NCI-H2227 (cell line): ENCODE results near the gene PARD6A.

Experiments used
- DNase-seq: peaks from one replicate; lab custom pipeline; 2025; ENCODE audit not compliant: unreplicated experiment; lab: John Stamatoyannopoulos, UW

Gene PARD6A, protein sequence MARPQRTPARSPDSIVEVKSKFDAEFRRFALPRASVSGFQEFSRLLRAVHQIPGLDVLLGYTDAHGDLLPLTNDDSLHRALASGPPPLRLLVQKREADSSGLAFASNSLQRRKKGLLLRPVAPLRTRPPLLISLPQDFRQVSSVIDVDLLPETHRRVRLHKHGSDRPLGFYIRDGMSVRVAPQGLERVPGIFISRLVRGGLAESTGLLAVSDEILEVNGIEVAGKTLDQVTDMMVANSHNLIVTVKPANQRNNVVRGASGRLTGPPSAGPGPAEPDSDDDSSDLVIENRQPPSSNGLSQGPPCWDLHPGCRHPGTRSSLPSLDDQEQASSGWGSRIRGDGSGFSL

DNA sequence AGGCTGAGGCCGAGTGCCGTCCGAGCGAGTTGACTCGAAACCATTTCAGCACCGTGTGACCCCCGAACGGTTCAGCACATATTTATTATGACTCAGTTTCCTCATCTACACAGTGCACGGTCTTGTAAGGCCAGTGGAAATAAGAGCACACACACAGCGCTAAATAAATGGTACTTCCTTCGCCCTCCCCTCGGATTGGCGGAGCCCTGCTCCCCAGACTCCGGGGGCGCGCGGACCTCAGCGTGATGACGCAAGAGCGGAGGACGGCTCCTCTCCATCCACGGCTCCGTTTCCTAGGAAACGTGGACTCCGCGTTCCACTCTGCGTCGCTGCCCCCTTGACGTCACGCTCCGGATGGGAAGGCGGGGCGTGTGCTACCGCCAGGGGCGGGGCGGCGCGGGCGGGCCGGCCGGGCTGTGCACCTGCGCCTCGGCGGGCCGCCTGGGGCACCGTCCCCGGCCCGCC, at the start of gene PARD6A:
TSS of gene PARD6A (plus strand) at position 397 of the 465 bp plus-strand sequence. CDS start 79 bp downstream, outside the sequence.
- peak; percentile 98 for DNase-seq

DNA sequence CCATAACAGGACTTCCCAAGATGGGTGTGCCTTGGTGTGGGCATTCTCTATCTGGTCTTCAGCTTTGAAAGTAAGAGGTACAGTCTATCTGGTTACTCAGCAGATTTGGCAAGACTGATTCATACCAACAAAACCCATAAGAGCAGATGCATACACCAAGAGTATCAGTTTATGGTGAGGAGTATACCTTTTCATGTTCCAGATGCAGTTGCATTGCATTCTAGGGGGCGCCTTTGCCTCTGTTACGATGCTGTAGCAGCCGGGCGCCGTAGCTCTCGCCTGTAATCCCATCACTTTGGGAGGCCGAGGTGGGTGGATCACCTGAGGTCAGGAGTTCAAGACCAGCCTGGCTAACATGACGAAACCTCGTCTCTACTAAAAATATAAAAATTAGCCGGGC, 47.0 kb upstream of the PARD6A start:
- DNase-seq = peak; percentile 5

DNA sequence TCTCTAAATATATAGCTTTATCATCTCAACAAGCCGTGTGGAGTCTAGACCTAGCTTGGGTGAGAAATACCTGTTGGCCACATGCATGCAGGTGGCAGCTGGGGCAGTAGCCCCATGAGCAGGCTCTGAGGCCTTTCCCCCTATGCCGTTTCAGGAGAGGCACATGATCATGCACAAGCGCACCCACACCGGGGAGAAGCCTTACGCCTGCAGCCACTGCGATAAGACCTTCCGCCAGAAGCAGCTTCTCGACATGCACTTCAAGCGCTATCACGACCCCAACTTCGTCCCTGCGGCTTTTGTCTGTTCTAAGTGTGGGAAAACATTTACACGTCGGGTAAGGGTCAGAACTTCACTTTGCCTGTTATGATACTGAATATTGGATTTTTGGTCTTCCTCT, 32.5 kb upstream of the PARD6A start:
- DNase-seq = no peak

DNA sequence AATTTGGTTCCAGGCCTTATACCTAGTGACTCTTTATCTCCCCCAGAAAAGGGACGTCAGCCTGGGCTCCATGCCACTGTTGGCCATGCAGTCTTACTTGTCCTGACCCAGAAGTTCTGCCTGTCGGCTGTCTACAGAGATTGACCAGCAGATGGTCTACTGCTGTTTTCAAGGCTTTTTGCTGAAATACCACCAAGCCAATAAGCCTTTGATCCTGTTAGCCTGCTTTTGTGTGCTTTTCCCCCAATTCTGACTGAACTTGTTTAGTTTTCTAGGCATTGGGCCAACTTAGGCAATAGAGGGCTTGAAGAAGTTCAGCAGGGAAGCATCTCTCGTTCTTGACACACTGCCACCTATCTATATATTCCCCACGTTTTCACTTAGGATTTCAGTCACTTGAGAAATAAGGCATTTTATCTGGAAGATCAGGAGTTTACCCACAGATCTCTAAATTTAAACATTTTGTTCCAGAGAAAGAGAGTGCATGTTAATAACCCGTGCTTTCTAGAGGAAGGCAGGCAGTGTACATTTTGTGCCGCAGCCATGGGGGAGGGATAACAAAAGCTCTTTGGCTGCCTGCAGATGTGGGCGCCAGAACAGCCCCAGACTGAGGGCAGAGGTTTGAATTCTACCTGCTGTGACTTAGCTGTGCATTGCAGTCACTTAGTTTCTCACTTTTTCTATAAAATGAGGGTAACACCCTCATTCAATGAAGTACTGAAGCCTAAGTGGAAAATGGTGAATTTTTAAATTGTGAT, 28.2 kb upstream of the PARD6A start:
- no peak for DNase-seq

DNA sequence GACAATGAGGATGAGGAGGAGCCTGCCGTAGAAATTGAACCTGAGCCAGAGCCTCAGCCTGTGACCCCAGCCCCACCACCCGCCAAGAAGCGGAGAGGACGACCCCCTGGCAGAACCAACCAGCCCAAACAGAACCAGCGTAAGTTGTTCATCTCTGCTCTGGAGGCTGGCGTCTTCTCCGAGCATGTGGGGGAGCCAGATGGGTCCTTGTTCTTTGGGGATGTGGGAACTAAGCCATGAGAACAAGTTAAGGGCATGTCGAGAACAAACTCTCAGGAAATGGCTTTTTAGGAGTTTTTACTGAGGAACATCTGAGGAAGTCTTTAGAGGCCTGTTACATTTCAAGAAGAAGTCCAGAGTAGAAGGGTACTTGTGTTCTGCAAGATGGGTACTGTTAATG, 24.0 kb upstream of the PARD6A start:
- no peak for DNase-seq

DNA sequence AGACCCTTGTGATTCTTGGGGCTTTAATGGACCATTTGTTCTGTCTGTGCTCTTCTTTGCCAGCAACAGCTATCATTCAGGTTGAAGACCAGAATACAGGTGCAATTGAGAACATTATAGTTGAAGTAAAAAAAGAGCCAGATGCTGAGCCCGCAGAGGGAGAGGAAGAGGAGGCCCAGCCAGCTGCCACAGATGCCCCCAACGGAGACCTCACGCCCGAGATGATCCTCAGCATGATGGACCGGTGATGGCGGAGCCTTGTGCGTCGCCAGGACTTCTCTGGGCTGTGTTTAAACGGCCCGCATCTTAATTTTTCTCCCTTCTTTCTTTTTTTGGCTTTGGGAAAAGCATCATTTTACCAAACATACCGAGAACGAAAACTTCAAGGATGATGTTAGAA, 23.1 kb upstream of the PARD6A start:
- no peak for DNase-seq

DNA sequence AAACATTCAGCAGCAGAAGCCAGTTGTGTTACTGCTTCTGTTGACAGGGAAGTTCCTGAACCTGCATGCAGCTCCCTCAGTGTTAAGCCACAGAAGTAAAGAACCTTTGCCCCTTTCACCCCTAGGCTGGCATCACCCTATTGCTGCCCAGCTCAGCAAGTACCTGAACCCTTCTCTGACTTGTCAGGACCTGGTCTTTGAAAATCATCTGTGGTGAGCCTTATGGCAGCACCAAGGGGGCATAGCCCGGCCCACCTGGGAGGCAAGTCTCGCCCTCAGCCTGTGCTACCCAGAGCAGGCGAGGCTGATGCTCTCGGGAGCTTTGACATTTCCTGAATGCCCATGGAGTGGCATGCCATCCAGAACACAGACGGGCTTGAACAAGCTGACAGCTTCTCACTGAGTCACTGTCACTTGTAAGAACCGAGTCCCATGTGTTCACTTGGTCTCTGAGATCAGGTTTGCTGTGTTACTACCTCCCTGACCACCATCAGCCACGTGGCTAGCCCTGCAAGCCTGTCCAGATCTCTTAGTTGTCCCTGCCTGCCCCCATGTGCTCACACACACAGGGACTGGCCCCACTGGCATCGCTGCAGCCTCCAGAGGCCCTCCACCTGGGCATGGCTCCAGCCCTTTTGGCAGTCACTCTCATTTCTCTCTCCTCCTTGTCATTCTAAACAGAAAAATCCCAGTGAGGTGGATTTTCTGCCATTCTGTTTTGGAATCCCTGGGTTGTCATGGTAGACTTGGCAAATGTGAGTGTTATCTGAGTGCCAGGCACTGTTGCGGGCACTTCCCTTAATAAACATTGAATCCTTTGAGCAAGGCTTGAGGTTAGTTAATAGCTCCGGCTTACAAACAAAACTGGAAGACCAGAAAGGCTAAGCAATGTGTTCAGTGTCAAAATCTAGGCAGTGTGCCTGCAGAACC, 18.7 kb upstream of the PARD6A start:
- DNase-seq = no peak

DNA sequence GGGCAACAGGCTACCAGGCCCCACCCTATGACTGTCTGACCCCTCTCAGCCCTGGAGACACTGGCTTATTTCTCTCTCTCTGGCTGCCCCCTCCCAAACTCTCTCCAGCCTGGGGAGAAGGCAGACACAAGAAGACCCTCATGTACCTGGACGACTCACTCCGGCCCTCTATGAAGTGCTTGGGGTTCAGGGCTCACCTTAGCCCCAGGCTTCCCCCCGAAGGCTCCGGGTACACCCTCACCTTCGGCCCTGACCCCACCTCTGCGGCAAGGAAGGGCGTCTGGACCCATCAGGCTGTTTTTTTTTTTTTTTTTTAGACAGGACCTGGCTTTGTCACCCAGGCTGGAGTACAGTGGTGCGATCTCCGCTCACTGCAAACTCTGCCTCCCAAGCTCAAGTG, 16.7 kb upstream of the PARD6A start:
- DNase-seq = no peak

DNA sequence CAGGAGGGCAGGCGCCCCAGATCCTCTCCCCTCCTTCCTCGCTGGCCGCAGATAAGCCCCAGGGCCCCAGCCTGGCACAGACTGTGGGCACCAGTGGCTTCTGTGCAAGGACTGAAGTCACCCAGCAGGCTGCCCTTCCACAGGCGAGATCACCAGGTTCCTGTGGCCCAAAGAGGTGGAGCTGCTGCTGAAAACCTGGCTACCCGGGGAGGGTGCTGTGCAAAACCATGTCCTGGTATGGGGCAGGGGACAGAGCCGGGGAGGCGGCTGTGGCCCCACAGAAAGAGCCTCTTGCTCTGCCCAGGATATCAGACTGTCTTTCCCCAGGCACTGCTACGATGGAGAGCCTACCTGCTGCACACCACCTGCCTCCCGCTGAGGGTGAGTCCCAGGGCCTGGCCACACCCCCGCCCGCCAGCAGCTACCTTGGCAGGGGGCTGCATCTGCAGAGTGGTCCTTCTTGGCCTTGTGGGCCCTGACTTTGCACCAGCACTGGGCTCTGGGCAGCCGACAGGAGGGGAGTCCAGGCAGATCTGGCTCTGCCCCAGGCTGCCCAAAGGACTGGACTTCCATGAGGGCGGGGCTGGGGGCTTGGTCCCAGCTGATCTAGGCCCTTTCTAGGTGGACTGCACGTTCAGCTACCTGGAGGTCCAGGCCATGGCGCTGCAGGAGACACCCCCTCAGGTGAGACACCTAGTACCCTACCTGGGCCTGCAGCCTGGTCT, 15.2 kb upstream of the PARD6A start:
- no peak for DNase-seq

DNA sequence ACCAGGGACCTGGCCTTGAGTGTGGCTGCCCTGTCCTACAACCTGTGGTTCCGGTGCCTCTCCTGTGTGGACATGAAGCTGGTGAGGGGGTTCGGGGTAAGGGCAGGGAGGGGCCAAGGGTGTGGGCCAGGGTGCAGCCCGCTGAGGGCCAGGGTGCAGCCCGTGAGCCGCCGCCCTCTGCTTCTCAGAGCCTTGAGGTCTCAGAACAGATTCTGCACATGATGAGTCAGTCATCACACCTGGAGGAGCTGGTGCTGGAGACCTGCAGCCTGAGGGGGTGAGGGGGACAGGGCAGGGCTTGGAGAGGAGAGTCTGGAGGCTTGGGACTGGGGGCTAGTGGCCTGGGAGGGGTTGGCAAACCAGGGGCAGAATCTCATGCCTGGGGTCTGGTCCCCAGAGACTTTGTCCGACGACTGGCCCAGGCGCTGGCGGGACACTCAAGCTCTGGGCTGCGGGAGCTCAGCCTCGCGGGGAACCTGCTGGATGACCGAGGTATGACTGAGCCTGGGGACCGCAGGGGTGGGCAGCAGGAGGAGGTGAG, 13.6 kb upstream of the PARD6A start:
- no peak for DNase-seq

DNA sequence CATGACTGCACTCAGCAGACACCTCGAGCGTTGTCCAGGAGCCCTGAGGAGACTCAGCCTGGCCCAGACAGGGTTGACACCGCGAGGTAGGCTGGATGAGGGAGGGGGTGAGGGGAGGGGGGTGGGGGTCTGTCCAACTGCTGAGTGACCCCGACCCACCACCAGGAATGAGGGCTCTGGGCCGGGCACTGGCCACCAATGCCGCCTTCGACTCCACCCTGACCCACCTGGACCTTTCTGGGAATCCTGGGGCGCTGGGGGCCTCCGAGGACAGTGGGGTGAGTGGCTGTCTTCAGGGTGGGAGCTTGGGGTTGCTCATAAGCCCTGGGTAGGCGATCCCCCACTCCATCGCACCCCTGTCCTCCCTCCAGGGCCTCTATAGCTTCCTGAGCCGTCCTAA, 13.1 kb upstream of the PARD6A start:
- no peak for DNase-seq

DNA sequence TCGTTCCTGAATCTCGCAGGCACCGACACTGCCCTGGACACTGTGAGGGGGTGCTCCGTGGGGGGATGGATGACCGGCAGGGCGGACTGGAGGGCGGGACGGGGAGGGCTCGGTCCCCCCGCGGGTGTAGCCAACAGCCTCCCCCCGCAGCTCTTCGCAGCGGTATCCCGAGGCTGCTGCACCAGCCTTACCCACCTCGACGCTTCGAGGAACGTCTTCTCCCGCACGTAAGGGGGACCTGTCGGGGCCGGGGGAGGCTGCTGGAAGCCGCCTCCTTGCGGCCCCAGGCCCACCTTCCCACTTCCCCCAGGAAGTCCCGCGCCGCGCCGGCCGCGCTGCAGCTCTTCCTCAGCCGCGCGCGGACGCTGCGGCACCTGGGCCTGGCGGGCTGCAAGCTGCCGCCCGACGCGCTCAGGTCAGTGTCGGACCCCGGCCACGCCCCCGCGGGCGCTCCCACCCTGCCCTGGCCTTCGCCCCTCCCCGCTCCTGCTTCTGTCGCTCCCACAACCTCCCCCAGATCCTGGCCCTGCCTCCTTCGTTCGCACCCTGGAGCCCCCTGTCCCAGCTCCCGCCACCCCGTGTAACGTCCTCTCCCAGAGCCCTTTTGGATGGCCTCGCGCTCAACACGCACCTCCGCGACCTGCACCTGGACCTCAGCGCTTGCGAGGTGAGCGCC, 12.5 kb upstream of the PARD6A start:
- DNase-seq = no peak

DNA sequence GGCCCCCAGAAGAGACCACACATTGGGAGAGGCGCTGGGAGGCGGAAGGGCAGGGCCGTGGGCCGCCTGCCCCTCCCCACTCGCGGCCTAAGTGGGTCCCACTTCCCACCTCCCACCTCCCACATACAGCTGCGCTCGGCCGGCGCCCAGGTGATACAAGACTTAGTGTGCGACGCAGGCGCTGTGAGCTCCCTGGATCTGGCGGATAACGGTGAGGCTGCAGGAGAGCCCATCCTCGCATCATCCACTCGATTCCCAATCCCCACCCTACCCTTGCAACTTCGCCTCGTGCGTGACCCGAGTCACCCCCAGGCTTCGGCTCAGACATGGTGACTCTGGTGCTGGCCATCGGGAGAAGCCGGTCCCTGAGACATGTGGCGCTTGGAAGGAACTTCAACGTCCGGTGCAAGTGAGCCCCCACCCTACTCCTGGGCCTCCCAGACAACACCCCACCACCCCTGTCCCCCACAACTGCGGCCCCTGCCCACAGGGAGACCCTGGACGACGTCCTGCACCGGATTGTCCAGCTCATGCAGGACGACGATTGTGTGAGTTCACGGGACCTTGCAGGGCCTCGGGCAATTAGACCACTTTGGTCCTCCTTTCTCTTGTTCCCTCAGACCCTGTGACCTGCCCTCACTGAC, 11.9 kb upstream of the PARD6A start:
- no peak for DNase-seq

DNA sequence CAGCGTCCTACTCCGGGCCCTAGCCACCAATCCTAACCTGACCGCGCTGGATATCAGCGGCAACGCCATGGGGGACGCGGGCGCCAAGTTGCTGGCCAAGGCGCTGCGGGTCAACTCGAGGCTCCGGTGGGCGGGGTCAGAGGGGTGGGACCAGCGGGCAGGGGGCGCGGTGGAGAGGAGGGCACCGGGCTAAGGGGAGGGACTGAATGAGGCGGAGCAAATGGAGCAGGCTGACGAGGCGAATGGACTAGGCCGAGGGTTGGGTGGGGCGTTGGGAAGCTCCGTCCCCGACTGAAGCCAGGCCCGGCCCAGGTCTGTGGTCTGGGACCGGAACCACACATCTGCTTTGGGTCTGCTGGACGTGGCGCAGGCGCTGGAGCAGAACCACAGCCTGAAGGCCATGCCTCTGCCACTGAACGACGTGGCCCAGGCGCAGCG, 11.2 kb upstream of the PARD6A start:
- DNase-seq = no peak

DNA sequence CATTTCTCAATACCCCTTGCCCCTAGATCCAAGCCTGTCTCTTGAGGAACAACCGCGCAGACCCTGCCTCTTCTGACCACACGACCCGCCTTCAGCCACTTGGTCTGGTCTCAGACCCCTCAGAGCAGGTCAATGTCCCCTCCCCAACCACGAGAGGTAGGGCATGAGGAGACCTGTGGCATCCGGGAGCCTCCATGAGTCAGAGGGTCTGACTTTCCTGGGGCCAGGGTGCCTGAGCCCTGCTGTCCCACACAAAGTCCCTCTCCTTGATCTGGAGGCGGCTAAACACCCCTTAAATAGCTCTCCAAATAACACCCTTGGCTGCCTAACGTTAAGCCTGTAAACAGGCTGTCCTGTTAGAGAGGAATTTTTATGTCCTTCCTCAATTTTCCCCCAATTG, 10.7 kb upstream of the PARD6A start:
- DNase-seq = no peak

DNA sequence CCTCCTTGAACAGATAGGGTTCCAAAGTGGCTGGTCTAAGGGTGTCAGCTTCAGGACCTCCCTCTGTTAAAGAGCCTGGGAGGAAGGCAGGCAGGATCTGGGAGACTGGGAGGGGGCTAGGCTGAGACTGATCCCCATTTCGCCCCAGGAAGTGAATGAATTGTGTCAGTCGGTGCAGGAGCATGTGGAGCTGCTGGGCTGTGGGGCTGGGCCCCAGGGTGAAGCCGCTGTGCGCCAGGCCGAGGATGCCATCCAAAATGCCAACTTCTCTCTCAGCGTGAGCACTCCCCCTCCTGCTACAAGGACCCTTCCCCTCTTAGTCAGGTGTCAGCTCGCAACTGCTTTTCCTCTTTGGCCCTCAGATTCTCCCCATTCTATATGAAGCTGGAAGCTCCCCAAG, 9.7 kb upstream of the PARD6A start:
- no peak for DNase-seq

DNA sequence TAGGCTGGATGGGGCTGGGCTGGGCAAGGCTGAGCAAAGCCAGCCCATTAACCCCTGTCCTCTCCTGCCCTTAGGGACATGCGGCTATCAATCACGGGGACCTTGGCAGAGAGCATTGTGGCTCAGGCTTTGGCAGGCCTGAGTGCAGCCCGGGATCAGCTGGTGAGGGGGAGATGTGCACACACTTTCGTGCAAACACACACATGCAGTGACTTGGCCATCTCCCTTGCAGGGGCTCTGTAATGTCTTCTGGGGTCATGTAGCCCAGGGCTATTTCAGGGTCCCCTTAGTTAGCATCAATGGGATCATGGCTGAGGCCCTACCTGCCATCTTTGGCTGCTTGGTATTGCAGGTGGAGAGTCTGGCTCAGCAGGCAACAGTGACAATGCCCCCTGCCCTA, 8.9 kb upstream of the PARD6A start:
- no peak for DNase-seq

DNA sequence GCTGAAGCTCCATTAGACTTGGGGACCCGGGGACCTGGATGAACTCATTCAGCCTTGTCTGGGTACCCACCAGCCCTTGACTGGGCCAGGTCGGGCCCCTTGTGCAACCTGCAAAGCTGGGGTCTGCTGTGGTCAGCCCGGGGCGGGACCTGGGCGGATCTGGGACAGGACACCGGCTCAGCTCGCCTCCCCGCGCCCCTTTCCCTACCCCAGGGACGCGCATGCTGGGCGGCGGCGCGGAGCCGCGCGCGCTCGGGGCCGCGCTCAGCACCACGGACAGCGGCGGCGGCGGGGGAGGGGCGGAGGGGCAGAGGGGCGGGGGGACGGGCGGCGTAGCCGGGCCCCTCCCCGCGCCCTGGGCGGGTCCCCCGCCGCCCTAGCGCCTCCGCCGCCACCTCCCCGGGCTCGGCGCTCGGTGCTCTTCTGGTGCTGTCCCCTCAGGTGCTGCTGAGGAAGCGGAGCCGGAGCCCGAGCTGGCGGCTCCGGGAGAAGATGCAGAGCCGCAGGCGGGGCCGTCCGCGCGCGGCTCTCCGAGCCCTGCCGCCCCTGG, 8.1 kb upstream of the PARD6A start:
- peak; percentile 62 for DNase-seq
